ENCODE results near the gene CATSPER3.

Gene CATSPER3

GRCh38 chr5:134967607-134968006, at the start of gene CATSPER3:
Gene CATSPER3 (plus strand): TSS chr5:134967907. CDS start chr5:134967992, 85 bp downstream.
- H3K36me3 ChIP-seq, result peaks cover 4 to 49% (median 23%) of the 10 kb centered on the region in 11 experiments; a peak in 15 of 22 replicates
- H3K9ac ChIP-seq, result no peak within 1 kb of the TSS
- H3K9me3 ChIP-seq (replicated peaks in 1 of 11), result no peaks in the 10 kb centered on the region
- no peak for TF ChIP-seq Cebpa-rat (IDR thresholded peaks at IDR 0.05)
- H3K4me3 ChIP-seq, result no peak within 1 kb of the TSS
- H3K27me3 ChIP-seq, result no peaks in the 10 kb centered on the region
- H3K4me2 ChIP-seq, result no peak within 1 kb of the TSS
- H4K20me1 ChIP-seq, result no peaks in the 10 kb centered on the region; a peak in 1 of 22 replicates
- no peak within 1 kb of the TSS for H3K27ac ChIP-seq
- peaks cover 0 to 24% (median 19%) of the 10 kb centered on the region in 10 experiments; a peak in 14 of 20 replicates for H3K4me1 ChIP-seq

GRCh38 chr5:134918861-134919260, 48.8 kb upstream of the CATSPER3 start:
- Histone ChIP-seq H3K4me2 (no peak overlapping the region), H3K27me3 (no peaks in the 10 kb centered on the region), H4K20me1 (peaks cover 0 to 32% (median 6%) of the 10 kb centered on the region in 11 experiments; a peak in 7 of 22 replicates), H3K9me3 (replicated peaks in 1 of 11) (no peaks in the 10 kb centered on the region), H3K36me3 (peaks cover 0 to 72% (median 49%) of the 10 kb centered on the region in 11 experiments; a peak in 21 of 22 replicates), H3K27ac (no peak overlapping the region), H3K4me3 (no peak overlapping the region), H3K9ac (no peak overlapping the region), H3K4me1 (no peaks in the 10 kb centered on the region)
- no peak for TF ChIP-seq Cebpa-rat (IDR thresholded peaks at IDR 0.05)

- Histone ChIP-seq H3K27me3 (no peaks in the 10 kb centered on the region), H3K4me1 (no peaks in the 10 kb centered on the region), H3K9ac (no peak overlapping the region), H4K20me1 (peaks cover 0 to 26% (median 6%) of the 10 kb centered on the region in 11 experiments; a peak in 7 of 22 replicates), H3K4me3 (no peak overlapping the region), H3K36me3 (peaks cover 0 to 54% (median 28%) of the 10 kb centered on the region in 11 experiments; a peak in 20 of 22 replicates), H3K9me3 (replicated peaks in 1 of 11) (no peaks in the 10 kb centered on the region), H3K27ac (no peak overlapping the region), H3K4me2 (no peak overlapping the region)
- no peak for TF ChIP-seq Cebpa-rat (IDR thresholded peaks at IDR 0.05)
These were observed 46.7 kb upstream of the CATSPER3 start for GRCh38 chr5:134920848-134921575.

- Histone ChIP-seq H3K27ac (no peak overlapping the region), H3K4me3 (no peak overlapping the region), H3K9me3 (replicated peaks in 1 of 11) (no peaks in the 10 kb centered on the region), H3K4me2 (no peak overlapping the region), H3K9ac (no peak overlapping the region), H3K36me3 (peaks cover 13 to 69% (median 41%) of the 10 kb centered on the region in 11 experiments), H3K27me3 (no peaks in the 10 kb centered on the region), H4K20me1 (peaks cover 0 to 10% (median 0%) of the 10 kb centered on the region in 11 experiments; a peak in 2 of 22 replicates), H3K4me1 (0 out of 20 replicates have a peak, but pooled peaks cover 0 to 3% (median 0%) of the 10 kb centered on the region in 10 experiments)
- no peak for TF ChIP-seq Cebpa-rat (IDR thresholded peaks at IDR 0.05)
These were observed 35.2 kb upstream of the CATSPER3 start for GRCh38 chr5:134932508-134932907.

GRCh38 chr5:134934202-134934601, 33.5 kb upstream of the CATSPER3 start:
- no peak overlapping the region for H3K4me2 ChIP-seq
- peaks cover 0 to 10% (median 0%) of the 10 kb centered on the region in 11 experiments; a peak in 2 of 22 replicates for H4K20me1 ChIP-seq
- H3K9ac ChIP-seq, result no peak overlapping the region
- H3K36me3 ChIP-seq, result peaks cover 25 to 80% (median 53%) of the 10 kb centered on the region in 11 experiments
- TF ChIP-seq Cebpa-rat (IDR thresholded peaks at IDR 0.05), result no peak
- 0 out of 20 replicates have a peak, but pooled peaks cover 0 to 3% (median 0%) of the 10 kb centered on the region in 10 experiments for H3K4me1 ChIP-seq
- no peak overlapping the region for H3K27ac ChIP-seq
- H3K4me3 ChIP-seq, result no peak overlapping the region
- no peaks in the 10 kb centered on the region for H3K27me3 ChIP-seq
- no peaks in the 10 kb centered on the region for H3K9me3 ChIP-seq (replicated peaks in 1 of 11)

GRCh38 chr5:134935711-134936602, 31.8 kb upstream of the CATSPER3 start:
- Histone ChIP-seq H3K4me3 (no peak overlapping the region), H4K20me1 (peaks cover 0 to 10% (median 0%) of the 10 kb centered on the region in 11 experiments; a peak in 2 of 22 replicates), H3K9ac (no peak overlapping the region), H3K36me3 (peaks cover 42 to 79% (median 61%) of the 10 kb centered on the region in 11 experiments), H3K27ac (no peak overlapping the region), H3K4me2 (no peak overlapping the region), H3K4me1 (0 out of 20 replicates have a peak, but pooled peaks cover 0 to 3% (median 0%) of the 10 kb centered on the region in 10 experiments), H3K27me3 (no peaks in the 10 kb centered on the region), H3K9me3 (replicated peaks in 1 of 11) (no peaks in the 10 kb centered on the region)
- TF ChIP-seq Cebpa-rat (IDR thresholded peaks at IDR 0.05), result no peak

- H3K9me3 ChIP-seq (replicated peaks in 1 of 11), result no peaks in the 10 kb centered on the region
- no peak overlapping the region for H3K9ac ChIP-seq
- no peaks in the 10 kb centered on the region for H3K27me3 ChIP-seq
- H3K36me3 ChIP-seq, result peaks cover 43 to 66% (median 55%) of the 10 kb centered on the region in 11 experiments
- H3K4me1 ChIP-seq, result 0 out of 20 replicates have a peak, but pooled peaks cover 0 to 3% (median 0%) of the 10 kb centered on the region in 10 experiments
- peaks cover 0 to 10% (median 0%) of the 10 kb centered on the region in 11 experiments; a peak in 1 of 22 replicates for H4K20me1 ChIP-seq
- TF ChIP-seq Cebpa-rat (IDR thresholded peaks at IDR 0.05), result no peak
- H3K27ac ChIP-seq, result no peak overlapping the region
- H3K4me3 ChIP-seq, result no peak overlapping the region
- no peak overlapping the region for H3K4me2 ChIP-seq
These were observed 30.2 kb upstream of the CATSPER3 start for GRCh38 chr5:134937526-134937925.

- H3K4me3 ChIP-seq, result no peak overlapping the region
- no peak overlapping the region for H3K27ac ChIP-seq
- peaks cover 0 to 10% (median 0%) of the 10 kb centered on the region in 11 experiments; a peak in 1 of 22 replicates for H4K20me1 ChIP-seq
- H3K36me3 ChIP-seq, result peaks cover 39 to 62% (median 51%) of the 10 kb centered on the region in 11 experiments
- H3K4me2 ChIP-seq, result no peak overlapping the region
- no peak overlapping the region for H3K9ac ChIP-seq
- H3K9me3 ChIP-seq (replicated peaks in 1 of 11), result no peaks in the 10 kb centered on the region
- no peaks in the 10 kb centered on the region for H3K27me3 ChIP-seq
- TF ChIP-seq Cebpa-rat (IDR thresholded peaks at IDR 0.05), result no peak
- 0 out of 20 replicates have a peak, but pooled peaks cover 0 to 3% (median 0%) of the 10 kb centered on the region in 10 experiments for H3K4me1 ChIP-seq
These were observed 29.7 kb upstream of the CATSPER3 start for GRCh38 chr5:134938030-134938429.
